GM20000 (cell line): Measurements from ENCODE around the gene TEK.

Experiments used
- DNase-seq: peaks from one replicate; pipeline ENCODE4 v3.0.0; 2012; ENCODE audit warnings: low spot score
- CTCF ChIP-seq: IDR thresholded peaks from 2 replicates; pipeline ENCODE4 v1.5.1; 2012; ENCODE audit warnings: mild to moderate bottlenecking, control low read depth; ENCODE audit errors: extremely low read depth, missing control alignments

The TEK gene

GRCh38 chr9:27125030-27125429 lies 16.0 kb downstream of the TEK start:
- no peak for DNase-seq
- no peak for TF ChIP-seq CTCF

GRCh38 chr9:27125936-27126335 lies 16.9 kb downstream of the TEK start:
- no peak for TF ChIP-seq CTCF
- no peak for DNase-seq

GRCh38 chr9:27126670-27127069 lies 17.6 kb downstream of the TEK start:
- DNase-seq = no peak
- no peak for TF ChIP-seq CTCF

GRCh38 chr9:27129221-27129620 lies 20.2 kb downstream of the TEK start:
- no peak for DNase-seq
- TF ChIP-seq CTCF = no peak

GRCh38 chr9:27131731-27132130 lies 22.7 kb downstream of the TEK start:
- DNase-seq = no peak
- no peak for TF ChIP-seq CTCF

- no peak for TF ChIP-seq CTCF
- no peak for DNase-seq
Observed at GRCh38 chr9:27133817-27134216, 24.8 kb downstream of the TEK start.

- no peak for DNase-seq
- no peak for TF ChIP-seq CTCF
Observed at GRCh38 chr9:27142299-27142930, 33.4 kb downstream of the TEK start.
